Hindlimb muscle (tissue), 1 donor: ENCODE data around the gene SEMA3E. TPM values are rescaled to one million over a fixed set of nuclear protein-coding genes. Genes with fewer than 3 reads are reported as not detected.
"Not testable (repeated sequence)": the region's sequence is repeated elsewhere in the genome, so short reads cannot be mapped to it uniquely, and the experiment has no call there.

ENCODE experiments used
- DNase-seq: peaks from one replicate; pipeline ENCODE4 v3.0.0-alpha.2; 2013
- polyA plus RNA-seq: library from polyadenylated mRNA; unstranded; fragments of 120-200 nt; gene quantifications from one replicate; pipeline ENCODE4 v1.2.1, GENCODE V29; 2013; ENCODE audit not compliant: insufficient read length

SEMA3E gene
- polyA plus RNA-seq, 1 donor, result 3.7 TPM

DNA sequence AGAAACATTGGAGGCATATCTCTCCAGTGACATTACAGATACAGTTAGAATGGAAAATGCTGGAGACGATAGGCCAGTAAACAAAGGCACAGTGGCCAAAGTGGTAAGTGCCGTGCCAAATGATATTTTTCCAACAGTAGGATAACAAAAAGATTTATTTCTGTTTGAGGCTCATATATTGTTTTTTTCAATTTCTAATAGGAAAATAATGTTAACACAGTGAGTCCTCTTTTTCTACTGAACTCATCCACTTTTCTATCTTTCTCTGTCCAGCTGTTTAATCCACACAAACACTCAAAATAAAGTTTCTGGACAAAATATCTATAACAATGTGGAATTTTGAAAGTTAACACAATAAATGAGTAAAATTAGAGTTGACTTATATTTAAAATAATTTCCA is 201.3 kb downstream of the SEMA3E start:
- DNase-seq, result no peak

DNA sequence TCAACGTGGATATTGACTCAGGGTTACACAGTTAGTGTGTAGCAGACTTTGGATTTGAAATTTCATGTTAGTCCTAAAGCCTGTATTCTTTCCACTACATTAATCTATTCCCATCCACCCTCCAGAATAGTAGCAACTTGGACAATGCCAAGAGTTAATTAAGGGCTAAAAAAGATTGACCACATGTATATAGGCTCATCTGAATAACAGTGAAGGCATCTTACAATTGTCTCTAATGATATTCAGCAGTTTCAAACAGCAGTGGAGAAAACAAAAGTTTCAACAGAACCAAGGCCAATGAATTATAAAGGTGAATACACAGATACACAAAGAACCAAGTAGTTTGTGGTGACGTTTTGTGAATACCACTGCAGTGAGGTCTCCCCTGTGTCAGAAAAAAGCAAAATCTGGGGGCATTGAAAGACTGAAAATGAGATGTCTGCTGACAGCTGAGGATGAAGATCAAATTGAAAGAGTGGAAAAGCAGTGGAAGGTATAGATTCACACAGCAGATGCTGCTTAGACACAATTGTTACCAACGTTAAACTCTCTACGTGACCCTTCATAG is 202.8 kb downstream of the SEMA3E start:
- no peak for DNase-seq

DNA sequence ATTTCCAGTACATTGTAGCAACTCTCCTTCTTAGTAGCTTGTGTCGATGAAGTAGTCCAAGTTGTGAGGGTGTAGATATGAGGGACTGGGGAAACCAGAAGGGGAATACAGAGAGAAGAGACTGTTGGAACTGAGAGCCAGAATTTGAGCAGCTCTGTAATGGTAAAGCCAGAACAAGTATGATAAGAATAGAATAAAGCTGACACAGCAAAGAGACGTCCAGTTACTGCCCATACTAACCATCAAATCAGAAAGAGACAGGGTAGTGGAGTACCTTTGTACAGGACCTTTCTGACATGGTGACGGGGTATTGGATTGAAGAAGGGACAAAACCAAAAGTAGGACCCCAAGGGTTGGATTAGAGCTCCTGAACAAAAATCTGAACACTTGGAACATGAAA is 206.0 kb downstream of the SEMA3E start:
- DNase-seq, result no peak

DNA sequence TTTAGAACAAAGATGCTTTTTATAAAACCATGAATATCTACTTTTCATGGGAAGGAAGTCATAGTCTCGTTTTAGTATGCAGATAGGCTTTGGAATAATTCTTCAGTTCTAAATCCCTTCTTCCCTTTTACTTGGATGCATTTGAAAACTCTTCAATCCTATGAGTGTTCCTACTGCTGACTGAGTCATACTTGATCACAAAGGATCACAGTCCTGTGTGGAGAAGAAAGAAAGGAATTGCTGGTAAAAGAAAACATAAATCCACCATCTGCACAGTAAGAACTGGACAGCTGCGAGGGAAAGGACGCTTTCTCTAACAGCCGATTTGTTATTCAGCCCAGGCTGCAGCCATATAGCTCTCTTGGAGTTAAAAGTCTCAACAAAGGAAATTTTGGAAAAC is 209.9 kb downstream of the SEMA3E start:
- no peak for DNase-seq

DNA sequence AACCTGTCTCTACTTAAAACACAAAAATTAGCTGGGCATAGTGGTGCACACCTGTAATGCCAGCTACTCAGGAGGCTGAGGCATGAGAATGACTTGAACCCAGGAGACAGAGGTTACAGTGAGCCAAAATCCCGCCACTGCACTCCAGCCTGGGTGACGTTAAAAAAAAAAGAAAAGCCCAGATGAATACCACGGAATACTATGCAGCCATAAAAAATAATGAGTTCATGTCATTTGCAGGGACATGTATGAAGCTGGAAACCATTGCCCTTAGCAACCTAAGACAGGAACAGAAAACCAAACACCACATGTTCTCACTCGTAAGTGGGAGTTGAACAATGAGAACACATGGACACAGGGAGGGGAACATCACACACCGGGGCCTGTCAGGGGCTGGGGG is 218.7 kb downstream of the SEMA3E start:
- DNase-seq, result not testable (repeated sequence)

DNA sequence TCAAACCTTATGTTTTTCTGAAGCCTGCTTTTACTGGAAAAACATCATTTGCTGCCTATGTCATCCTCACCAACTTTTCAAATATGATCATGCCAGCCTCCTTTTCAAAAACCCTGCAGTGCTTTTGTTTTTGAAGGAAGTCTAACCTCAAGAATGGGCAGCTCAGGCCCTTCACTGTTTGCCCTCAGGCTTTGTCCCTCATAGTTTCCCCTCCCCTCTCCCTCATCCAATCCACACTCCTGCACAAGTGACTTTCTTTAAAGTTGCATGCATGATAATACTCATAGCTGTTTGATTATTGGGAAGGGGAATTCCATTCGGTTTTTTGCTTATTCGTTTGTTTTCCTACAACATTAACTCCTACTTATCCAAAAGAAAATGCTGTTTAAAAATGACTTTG is 219.4 kb downstream of the SEMA3E start:
- no peak for DNase-seq

DNA sequence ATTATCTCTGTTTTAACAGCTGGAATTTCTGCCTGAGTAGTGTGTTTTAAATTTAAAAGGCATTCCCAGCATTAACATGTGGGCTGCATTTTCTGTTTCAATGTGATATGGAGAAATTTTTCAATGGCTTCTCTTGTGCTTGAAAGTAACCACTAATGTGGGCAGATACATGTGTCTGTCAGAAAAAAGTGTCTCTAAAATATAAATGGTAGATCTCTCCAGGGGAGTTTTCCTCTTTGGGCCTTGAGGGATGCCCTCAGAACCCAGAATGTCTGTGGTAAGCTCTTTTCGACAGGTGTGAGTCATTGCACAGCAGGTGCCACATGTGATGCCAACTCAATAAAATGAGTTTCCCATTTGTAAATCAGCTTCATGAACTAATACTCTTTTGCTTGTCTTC is 221.1 kb downstream of the SEMA3E start:
- DNase-seq, result no peak

DNA sequence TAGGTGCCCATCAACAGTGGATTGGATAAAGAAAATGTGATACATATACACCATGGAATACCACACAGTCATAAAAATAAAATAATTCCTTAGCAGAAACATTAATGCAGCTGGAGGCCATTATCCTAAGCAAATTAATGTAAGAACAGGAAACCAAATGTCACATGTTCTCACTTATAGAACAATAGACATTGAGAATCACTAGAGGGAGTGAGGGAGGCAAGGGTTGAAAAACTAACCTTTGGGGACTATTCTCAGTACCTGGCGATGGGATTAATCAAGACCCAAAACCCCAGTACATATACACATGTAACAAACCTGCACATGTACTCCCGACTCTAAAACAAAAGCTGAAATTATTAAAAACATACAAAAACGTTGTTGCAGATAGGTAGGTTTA is 222.6 kb downstream of the SEMA3E start:
- DNase-seq, result no peak

DNA sequence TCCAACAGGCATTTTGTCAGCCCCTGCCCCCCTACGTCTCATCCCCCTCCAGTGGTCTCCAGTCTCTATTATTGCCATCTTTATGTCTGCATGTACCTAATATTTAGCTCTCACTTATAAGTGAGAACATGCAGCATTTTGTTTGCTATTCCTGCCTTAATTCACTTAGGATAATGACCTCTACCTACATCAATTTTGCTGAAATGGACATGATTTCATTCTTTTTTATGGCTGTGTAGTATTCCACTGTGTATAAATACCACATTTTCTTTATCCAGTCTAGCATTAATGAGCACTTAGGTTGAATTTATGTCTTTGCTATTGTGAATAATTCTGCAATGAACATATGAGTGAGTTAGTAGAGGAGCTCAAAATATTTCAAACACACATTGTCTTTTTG is 229.9 kb downstream of the SEMA3E start:
- no peak for DNase-seq

DNA sequence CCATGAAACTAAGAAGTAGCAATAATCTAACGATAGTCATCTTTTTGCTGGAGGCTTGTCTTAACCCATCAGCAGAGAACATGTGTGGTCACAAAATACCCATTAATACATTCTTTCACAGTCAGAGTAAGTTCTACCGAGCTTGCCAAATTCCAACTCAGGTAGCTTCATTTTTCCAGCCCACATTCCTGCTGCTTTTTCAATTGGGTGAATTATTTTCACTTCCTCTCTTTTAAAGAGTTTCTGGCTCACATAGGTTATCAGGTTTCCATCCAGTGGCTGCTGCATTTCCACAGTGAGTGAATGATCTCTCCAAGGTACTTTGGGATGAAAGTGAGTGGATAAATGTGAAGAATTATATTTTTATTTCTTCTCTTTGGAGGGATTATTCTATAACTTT is 233.1 kb downstream of the SEMA3E start:
- no peak for DNase-seq

DNA sequence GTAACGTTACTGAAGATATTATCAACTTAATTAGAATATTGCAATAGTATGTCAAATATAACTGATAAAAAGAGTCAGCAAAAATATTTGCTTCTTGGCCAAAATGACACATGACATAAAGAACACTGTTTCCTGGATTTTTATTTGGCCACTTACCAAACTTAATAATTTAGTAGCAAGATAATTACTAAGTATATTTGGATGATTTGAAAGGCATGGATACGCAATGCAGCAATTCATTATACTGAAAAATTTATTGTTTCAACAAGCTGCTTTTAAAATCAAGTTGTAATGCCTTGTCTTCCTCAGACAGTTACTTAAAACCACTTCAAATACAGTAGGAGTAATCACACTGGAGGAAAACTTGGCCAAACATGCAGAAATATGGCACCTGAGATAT is 234.0 kb downstream of the SEMA3E start:
- DNase-seq, result no peak

DNA sequence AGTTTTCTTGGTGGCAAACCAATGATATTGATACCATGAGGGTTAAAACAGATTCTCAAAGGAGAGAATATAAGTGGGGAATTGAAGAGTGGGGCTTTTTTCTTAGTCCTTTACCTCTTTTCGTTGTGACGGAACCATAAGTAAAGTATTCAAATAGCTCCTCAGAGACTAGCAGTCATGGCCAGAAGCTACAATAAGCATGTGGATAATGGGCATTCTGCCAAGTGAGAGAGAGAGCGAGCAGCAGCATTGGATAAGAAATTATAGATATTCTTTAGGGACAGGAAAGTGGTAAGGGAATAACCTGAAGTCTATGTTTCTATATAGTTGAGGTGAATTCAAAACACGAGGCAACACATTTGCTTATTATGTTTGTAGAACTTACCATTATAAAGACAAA is 235.1 kb downstream of the SEMA3E start:
- DNase-seq, result no peak

DNA sequence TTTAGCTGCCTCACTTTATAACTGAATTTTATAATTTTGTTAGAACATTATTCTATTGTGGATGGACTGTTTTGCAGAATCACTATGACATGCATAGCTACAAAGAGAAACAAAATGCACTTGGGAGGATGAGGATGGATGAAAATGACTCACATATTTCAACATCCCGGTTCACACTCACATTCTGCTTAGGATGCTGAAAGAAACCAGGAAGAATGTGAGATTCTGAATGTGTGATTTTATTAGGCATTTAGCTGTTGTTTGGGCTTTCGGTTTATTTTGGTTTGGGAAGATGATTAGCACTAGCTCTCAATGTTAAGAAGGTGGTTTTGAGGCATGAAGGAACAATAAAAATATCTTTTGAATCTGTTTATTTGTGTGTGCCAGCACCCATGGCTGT is 235.5 kb downstream of the SEMA3E start:
- DNase-seq, result no peak

DNA sequence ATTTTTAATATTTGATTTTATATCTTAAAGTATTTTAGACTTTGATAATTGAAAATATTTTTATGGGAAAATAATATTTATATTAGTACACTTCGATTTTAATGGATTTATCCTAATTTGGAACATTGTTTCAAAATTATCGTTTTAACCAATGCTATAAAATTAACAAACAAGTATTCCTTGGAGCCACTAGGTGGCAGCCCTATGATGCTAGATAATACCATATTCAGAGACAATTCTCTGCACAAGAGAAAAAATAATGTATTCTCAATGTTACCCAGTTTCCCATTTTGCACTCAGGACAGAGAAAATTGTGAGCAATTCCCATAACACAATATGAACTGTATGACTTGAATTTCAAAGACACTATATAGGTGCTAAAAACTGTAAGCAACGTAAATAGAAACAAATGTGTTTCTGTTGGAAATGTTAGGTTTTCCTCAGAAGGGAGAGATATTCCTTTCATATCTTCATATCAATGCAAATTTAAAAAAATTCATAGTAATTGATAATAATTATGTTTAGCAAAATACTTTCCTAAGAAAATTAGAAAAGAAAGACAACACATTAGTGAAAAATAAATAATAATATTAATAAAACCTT is 237.8 kb downstream of the SEMA3E start:
- DNase-seq, result peak; percentile 38

DNA sequence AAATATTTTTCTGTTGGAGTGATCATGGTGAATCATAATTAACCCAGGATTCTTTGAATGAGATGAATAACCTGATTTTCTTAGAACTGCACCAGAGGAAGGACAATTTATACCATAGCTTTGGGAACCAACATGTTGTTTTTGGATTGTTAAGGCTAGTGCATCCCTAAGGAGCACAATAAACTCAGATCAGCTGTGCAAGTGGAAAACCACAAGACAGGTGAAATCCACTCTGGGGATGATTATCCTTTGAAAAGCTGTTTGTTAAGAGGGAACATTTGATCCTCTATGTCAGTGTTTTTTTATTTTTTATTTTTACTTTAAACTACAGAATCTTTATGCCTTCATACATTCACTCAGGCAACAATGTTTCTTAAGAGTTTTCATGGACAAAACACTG is 254.2 kb downstream of the SEMA3E start:
- no peak for DNase-seq

DNA sequence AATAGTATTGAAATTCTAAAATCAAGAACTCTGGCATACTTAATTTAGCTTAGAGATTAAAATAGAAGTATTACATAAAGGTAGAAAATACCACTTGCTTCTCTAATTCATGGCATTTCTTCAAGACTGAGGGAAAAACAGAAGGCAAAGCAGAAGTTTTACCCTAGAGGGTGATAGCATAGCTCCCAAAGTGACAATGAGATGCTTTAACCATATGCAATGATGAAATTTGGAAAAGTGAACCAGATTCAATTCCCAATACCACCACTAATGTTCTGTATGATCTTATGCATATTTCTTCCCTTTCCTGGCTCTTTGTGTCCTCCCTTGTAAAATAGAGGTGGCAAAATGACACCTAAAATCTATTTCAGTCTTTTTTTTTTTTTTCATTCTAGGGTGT is 260.5 kb downstream of the SEMA3E start:
- DNase-seq, result no peak

DNA sequence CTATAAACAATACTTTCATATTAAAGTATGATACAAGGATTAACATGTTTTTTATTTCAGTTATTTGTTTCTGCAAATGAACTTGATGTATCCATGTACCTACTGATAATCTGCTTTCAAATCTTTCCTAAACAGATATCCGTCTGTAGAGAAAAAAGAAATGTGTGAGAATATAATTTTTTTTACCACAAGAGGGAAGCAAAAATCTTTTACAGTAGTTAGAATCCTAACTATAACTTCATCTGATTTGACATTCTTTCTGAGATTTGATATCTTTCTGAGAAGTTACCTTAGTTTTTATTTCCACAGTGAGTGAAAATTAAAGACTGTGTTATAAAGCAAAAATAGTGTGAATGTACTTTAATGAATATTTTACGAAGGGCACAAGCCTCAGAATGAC is 282.3 kb downstream of the SEMA3E start:
- no peak for DNase-seq

DNA sequence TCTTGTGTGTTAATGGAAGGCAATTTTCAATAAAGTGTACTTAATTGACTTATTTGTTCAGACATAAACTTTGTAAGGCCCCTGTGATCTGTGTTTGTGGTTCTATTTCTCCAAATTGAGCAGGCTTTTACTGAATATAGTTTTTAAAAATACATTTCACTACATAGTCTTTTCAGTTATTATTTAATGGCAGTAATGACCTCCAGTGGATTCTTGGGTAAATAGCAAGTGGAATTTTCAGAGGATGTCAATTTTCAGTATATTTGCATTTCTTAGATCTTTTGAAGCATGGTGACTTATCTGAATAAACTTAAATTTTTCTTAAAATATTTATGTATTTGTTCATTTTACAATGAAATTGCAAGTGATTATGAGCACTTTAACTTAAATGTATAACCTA is 283.2 kb downstream of the SEMA3E start:
- DNase-seq, result no peak

DNA sequence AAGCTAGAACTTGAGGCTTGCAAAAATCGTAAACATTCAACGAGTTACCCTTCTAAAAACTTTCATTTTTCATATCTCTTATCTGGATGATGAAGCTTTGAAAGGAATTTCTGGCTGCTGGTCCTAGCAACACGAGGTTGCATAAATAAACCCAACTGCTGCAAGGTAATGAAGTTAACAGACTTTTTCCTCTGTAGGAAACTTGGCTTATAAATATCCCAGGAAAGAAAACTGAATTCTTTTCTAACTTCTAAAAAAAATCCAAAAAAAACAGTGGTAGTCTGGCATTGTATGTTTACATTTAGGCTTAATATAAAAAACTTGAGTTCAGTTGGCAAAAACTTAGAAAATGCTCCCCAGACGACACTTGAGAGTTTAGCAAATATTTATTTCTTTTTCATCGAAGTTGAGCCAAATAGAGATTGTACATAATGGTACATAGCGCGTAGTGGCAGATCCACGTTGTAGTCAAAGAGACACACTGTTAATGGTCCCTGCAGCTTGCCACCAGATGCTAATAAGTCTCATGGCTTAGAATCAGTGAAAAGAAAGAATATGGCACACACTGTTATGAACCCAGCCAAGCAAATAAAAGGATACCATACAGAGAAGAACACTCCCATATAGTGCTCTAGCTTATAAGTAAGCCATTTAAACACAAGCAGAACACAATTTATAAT is 285.9 kb downstream of the SEMA3E start:
- DNase-seq, result peak; percentile 77

DNA sequence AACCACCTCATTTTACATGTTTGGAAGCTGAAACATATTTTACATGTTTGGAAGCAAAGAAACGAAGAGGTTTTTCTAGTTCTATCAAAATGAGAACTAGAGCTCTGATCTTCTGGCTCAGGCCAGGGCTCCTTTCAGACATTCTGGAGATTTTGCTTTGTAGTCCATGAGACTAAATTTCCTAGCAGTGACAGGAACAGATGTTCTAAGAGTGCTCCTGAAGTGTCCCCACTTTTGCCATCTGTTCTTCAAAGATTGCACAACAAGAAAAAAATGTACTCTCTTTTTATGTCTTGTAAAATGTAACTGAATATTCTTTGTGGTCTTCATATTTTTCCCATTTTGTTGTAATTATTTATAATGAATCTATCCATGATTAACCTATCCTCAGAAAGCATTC is 289.8 kb downstream of the SEMA3E start:
- no peak for DNase-seq

DNA sequence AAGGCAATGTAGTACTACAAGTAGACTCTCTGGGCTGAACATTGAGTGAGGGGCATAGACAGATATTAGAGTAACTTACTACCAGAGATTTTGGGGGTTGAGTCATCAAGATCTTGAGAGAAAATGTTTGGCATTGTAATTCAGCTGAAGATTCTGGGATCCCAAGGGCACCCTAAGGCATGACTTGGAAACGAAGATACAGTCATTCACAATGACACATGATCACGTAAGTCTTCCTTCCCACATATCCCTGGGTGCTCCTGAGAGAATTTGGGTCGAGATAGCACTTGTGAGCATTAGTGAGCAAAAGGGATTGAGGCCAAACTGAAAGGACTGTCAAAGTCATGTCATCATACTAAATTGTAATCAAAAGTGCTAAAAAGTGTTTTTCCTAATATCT is 293.8 kb downstream of the SEMA3E start:
- DNase-seq, result no peak

DNA sequence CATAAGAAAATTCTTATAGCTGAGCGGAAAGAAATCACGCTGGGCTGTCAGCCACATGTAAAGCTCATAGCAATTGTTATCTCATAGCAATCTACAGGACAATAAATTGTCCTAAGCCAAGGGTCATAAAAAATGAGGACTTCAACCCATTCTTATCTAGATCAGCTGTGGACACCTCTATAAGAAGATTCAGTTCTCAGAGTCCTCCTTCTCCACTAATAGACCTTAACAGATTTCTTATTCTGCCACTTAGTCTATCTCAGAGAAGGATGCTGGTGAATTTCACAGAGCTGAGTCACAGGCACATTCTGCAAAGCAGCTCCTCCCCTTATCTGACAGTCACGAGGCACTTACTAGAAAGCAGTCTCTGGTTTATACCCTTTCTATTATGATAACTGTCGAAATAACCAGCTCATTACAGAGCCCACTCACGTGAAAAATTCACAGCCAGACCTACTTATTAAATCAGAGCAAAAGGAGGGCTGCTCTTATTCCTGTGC is 300.9 kb downstream of the SEMA3E start:
- no peak for DNase-seq

DNA sequence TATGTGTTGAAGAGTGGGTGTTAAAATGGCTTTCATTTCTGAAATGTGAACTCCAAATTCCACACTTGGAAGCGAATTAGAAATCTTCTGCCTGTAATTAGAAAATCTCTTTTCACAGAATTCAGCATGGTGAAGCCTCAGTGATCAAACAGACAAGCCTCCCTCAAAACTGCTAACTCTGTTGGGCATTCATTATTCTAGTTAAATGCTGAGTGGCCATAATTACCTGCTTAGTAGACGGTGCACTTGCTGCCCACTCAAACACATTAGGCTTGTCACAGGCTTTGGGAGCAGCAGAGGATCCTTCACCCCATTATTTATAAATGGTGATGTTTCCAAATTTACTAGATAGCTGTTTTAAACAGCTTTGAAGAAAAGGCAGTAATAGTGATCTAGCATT is 309.0 kb downstream of the SEMA3E start:
- DNase-seq, result no peak

DNA sequence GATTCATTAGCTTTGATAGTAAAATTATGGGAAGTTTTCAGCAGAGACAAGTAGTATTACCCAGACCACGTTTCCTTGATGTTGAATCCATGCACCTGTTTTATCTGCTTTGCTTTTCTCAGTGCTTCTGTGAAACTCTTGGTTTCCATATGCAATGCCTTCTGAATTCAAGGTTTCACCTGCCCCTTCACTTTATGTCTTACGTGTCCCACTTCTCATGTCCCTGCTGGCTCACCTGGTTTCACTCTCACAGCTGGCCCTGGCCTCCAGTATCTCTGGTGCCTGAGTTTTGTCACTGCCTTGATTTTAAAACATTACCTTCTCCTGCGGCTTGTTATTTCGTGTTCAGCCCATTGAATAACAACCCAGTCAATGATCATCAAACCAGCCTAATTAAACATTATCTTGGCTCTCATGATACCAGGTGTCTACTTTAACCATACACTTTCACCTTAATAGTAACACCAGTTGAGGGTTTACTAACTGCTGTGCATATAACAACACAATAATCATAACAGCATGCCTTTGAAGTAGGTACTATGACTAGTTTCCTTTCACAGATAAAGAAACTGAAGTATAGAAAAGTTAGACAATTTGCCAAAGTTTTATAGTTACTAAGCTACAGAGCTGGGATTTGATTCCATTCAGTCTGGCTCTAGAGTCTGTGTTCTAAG is 310.5 kb downstream of the SEMA3E start:
- DNase-seq, result no peak
